ENCODE measurements around the gene TTI1.
A peak's percentile ranks its signal among the peaks of the same experiment; 100 is the strongest.

TTI1 gene

DNA sequence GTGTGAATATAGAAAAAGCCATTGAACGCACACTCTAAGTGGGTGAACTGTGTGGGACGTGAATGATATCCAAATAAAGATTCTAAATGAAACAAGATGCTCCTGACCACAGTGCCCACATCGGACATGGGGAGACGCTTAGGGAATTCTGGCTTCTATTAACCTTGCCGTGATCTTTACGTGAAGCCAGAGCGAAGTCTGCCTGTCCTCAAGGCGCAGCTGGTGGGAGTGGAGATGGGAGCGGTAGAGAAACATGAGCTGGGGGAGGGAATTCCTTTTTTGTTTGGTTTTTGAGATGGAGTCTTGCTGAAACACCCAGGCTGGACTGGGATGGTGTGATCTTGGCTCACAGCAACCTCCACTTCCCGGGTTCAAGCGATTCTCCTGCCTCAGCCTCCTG lies 84.3 kb downstream of the TTI1 start:
- DNase-seq (ENCODE audit: low read depth, low spot score) = no peak
- no peak for TF ChIP-seq CTCF (IDR thresholded peaks at IDR 0.05; ENCODE audit: insufficient read depth, low read length, missing control alignments)
- ChIA-PET CTCF (no interaction called here), POLR2A (no interaction called here)
- H3K4me3 ChIP-seq (ENCODE audit: low read depth, low read length) = no peak overlapping the region

DNA sequence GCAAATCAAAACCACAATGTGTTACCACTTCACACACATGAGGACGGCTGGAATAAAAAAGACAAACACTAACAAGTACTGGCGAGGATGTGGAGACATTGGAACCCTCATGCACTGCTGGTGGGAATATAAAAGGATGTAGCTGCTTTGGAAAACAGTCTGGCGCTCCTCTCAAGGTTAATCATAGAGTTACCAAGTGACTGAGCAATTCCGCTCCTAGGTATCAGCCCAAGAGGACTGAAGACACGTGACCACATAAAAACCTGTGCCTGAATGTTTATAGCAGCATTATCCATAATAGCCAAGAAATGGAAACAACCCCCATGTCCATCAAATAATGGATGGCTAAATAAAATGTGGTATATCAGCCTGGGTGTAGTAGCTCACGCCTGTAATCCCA lies 85.3 kb downstream of the TTI1 start:
- no peak for DNase-seq (ENCODE audit: low read depth, low spot score)
- ChIA-PET POLR2A (no interaction called here), CTCF (no interaction called here)
- TF ChIP-seq CTCF (IDR thresholded peaks at IDR 0.05; ENCODE audit: insufficient read depth, low read length, missing control alignments) = no peak
- H3K4me3 ChIP-seq (ENCODE audit: low read depth, low read length) = no peak overlapping the region

DNA sequence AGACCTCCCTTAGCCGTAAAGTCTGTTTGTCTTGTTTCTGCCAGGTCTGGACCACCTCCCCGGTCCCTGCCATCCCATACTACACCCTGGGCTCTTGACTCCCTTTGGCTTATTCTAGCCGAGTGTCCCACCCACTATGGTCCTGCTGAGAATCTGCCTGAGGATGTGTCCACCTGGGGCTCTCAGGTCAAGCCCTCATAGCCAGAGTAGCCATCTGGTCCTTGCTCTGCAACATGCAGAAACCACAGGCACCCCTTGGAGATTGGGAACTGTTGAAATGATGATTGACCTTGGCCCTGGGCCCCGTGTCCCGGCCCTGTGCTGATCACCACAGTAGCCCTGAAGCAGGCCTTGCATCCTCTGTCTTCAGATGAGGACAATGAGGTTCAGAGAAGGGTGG lies 86.3 kb downstream of the TTI1 start:
- ChIA-PET POLR2A (no interaction called here), CTCF (no interaction called here)
- no peak for TF ChIP-seq CTCF (IDR thresholded peaks at IDR 0.05; ENCODE audit: insufficient read depth, low read length, missing control alignments)
- H3K4me3 ChIP-seq (ENCODE audit: low read depth, low read length) = no peak overlapping the region
- DNase-seq (ENCODE audit: low read depth, low spot score) = no peak

- TF ChIP-seq CTCF (IDR thresholded peaks at IDR 0.05; ENCODE audit: insufficient read depth, low read length, missing control alignments) = no peak
- no peak for DNase-seq (ENCODE audit: low read depth, low spot score)
- POLR2A ChIA-PET = interaction anchor here (0.5 kb wide), 1 partner anchor 995 kb away, joined by 3 read pairs; no protein-coding TSS in a partner anchor
- H3K4me3 ChIP-seq (ENCODE audit: low read depth, low read length) = no peak overlapping the region
- CTCF ChIA-PET = no interaction called here
These were observed 88.1 kb downstream of the TTI1 start for GRCh38 chr20:37945091-37945547.

GRCh38 chr20:37944456-37944981 lies 88.7 kb downstream of the TTI1 start:
- H3K4me3 ChIP-seq (ENCODE audit: low read depth, low read length) = no peak overlapping the region
- DNase-seq (ENCODE audit: low read depth, low spot score) = no peak
- no peak for TF ChIP-seq CTCF (IDR thresholded peaks at IDR 0.05; ENCODE audit: insufficient read depth, low read length, missing control alignments)
- ChIA-PET CTCF (no interaction called here), POLR2A (interaction anchor here (0.5 kb wide), 1 partner anchor 995 kb away, joined by 3 read pairs; no protein-coding TSS in a partner anchor)

- CTCF ChIA-PET = no interaction called here
- no peak for DNase-seq (ENCODE audit: low read depth, low spot score)
- POLR2A ChIA-PET = no interaction called here
- no peak overlapping the region for H3K4me3 ChIP-seq (ENCODE audit: low read depth, low read length)
- TF ChIP-seq CTCF (IDR thresholded peaks at IDR 0.05; ENCODE audit: insufficient read depth, low read length, missing control alignments) = peak; percentile 2
These were observed 89.5 kb downstream of the TTI1 start for GRCh38 chr20:37943501-37944455.

All from AG04449 (cell line).